Measurements from ENCODE around the gene KRTAP4-6. TPM values are rescaled to one million over a fixed set of nuclear protein-coding genes. Genes with fewer than 3 reads are reported as not detected.
"Not testable (repeated sequence)": the region's sequence is repeated elsewhere in the genome, so short reads cannot be mapped to it uniquely, and the experiment has no call there.

Gene KRTAP4-6
- total RNA-seq, 6 experiments from 2014 or later: not detected

DNA sequence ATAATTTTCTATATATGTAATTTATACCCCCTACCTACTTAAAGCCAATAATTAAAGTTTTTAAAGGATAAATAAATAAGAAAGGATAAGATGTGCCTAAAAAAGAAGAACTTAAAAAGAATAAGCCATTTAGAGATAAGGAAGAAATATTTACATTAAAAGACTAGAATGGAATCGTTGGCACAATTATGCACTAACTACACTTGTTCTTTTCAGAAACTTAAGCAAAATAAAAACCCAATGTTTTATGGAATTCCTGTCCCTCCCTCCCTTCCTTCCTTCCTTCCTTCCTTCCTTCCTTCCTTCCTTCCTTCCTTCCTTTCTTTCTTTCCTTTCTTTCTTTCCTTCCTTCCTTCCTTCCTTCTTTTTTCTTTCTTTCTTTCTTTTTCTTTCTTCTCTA lies 4.5 kb upstream of the KRTAP4-6 start:
- peaks cover 24% of the 10 kb centered on the region for H3K4me1 Mint-ChIP-seq (ENCODE audit: low read depth)
- H3K9me3 Mint-ChIP-seq: peaks cover 31% of the 10 kb centered on the region
- no peak overlapping the region for H3K27ac Mint-ChIP-seq
- no peak for DNase-seq
- TF ChIP-seq, protein P1, sequence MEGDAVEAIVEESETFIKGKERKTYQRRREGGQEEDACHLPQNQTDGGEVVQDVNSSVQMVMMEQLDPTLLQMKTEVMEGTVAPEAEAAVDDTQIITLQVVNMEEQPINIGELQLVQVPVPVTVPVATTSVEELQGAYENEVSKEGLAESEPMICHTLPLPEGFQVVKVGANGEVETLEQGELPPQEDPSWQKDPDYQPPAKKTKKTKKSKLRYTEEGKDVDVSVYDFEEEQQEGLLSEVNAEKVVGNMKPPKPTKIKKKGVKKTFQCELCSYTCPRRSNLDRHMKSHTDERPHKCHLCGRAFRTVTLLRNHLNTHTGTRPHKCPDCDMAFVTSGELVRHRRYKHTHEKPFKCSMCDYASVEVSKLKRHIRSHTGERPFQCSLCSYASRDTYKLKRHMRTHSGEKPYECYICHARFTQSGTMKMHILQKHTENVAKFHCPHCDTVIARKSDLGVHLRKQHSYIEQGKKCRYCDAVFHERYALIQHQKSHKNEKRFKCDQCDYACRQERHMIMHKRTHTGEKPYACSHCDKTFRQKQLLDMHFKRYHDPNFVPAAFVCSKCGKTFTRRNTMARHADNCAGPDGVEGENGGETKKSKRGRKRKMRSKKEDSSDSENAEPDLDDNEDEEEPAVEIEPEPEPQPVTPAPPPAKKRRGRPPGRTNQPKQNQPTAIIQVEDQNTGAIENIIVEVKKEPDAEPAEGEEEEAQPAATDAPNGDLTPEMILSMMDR (IDR thresholded peaks at IDR 0.05): no peak
- no peaks in the 10 kb centered on the region for H3K27me3 Mint-ChIP-seq (ENCODE audit: insufficient read depth)
- no peak overlapping the region for H3K4me3 Mint-ChIP-seq
- peaks cover 25% of the 10 kb centered on the region for H3K36me3 Mint-ChIP-seq (ENCODE audit: low read depth)

DNA sequence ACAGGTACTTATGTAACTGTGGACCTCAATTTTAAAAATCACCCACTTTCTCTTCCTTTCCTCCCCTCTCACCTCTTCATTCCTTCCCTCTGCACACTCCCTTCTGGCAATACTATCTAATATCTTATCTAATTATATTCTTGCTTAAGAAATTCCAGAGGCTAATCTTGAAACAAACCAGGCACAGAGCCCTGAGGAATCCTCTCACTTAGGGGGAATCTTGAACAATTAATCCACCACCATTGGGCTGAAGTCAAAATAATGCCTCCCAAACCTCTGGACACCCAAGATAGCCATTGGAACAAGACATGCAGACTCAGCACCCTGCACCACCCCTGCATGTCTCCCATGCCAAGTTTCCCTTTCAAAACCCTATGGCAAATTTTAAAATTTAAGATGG lies 1.0 kb upstream of the KRTAP4-6 start:
- H3K27ac Mint-ChIP-seq: peak overlapping the region; percentile 84

DNA sequence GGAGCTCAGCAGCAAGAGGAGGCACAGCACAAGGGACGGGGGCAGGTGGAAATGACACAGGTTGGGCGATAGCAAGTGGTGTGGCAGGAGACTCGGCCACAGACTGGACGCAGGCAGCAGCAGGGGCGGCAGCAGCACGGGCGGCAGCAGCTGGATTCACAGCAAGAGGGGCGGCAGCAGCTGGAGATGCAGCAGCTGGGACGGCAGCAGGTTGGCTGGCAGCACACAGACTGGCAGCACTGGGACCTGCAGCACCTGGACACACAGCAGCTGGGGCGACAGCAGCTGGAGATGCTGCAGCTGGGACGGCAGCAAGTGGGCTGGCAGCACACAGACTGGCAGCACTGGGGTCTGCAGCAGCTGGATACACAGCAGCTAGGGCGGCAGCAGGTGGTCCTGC lies 479 bp downstream of the KRTAP4-6 start:
- H3K27me3 Mint-ChIP-seq (ENCODE audit: insufficient read depth); H3K4me3 Mint-ChIP-seq; DNase-seq: not testable (repeated sequence)
- Mint-ChIP-seq H3K4me1 (ENCODE audit: low read depth) (peaks cover 24% of the 10 kb centered on the region), H3K27ac (peak overlapping the region; percentile 66), H3K9me3 (peaks cover 50% of the 10 kb centered on the region), H3K36me3 (ENCODE audit: low read depth) (peaks cover 52% of the 10 kb centered on the region)

More for the DNA sequence above, 1.0 kb upstream of the KRTAP4-6 start:
- Mint-ChIP-seq H3K36me3 (ENCODE audit: low read depth) (peaks cover 52% of the 10 kb centered on the region), H3K4me1 (ENCODE audit: low read depth) (peaks cover 23% of the 10 kb centered on the region), H3K9me3 (peaks cover 50% of the 10 kb centered on the region), H3K27me3 (ENCODE audit: insufficient read depth) (no peaks in the 10 kb centered on the region), H3K4me3 (no peak overlapping the region; the same call in 1 of the 2 replicates)
- no peak for DNase-seq
- TF ChIP-seq, protein P1 (IDR thresholded peaks at IDR 0.05): no peak

DNA sequence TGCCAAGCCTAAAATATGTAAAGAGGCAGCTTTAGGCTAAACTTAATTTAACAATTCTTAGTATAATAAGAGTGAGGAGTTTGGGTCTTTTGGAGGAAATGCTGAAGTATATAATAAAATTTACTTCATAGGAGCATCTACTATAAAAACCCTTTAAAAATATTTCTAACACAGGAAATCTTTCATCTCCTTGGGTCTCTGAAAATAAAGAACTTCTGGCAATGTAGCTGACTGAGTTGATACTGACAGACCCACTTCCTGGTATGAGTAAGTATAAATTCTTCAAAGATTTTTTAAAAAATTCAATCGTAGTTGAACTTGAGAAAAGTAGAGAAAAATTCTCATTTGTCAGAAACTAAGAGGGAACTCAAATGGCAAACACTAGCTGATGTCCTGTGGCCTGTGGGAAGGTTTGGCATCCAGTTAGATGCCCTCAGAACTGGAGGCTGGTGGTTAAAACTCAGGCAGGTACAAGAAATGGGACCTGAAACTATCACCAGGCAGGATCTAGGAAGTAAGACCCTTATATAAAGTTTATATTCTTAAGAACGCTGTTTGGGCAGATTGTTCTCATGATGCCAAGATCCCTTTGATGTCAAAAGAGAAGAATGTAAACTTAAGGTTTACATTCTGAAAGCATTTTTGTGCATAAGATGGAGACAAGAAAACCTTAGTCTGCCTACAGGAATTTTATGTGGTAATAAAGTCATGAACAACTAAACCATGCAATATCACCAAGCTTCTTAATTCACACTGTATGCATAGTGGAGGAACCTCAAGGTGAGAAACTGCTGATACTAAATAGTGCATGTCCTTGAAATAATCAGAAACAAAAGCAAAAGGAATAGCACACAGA lies 6.2 kb downstream of the KRTAP4-6 start:
- DNase-seq: no peak
- no peaks in the 10 kb centered on the region; the same call in 1 of the 2 replicates for H3K27me3 Mint-ChIP-seq (ENCODE audit: insufficient read depth)
- peaks cover 15% of the 10 kb centered on the region for H3K9me3 Mint-ChIP-seq
- H3K4me1 Mint-ChIP-seq (ENCODE audit: low read depth): peaks cover 49% of the 10 kb centered on the region
- peaks cover 36% of the 10 kb centered on the region for H3K36me3 Mint-ChIP-seq (ENCODE audit: low read depth)
- H3K27ac Mint-ChIP-seq: peak overlapping the region; percentile 91
- peak overlapping the region; percentile 51 for H3K4me3 Mint-ChIP-seq
- TF ChIP-seq, protein P1 (IDR thresholded peaks at IDR 0.05): no peak

DNA sequence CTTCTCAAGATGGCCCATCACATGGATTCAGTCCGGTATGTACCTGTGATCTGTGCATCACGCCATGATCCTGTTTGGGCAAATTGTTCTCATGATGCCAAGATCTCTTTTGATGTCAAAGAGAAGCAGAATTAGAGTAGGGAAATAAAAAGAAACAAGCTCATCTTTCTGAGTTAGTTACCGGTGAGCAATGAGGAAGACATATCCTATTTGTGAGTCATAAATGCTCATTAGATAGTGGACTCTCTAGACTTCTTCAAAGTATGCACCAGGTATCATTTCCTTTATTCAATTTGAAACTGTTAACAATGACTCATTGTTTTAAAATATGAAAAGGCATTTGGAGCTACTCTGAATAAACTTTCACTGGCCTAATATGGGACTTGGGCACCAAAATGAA lies 8.4 kb downstream of the KRTAP4-6 start:
- peaks cover 26% of the 10 kb centered on the region for H3K36me3 Mint-ChIP-seq (ENCODE audit: low read depth)
- peak overlapping the region; percentile 16; the same call in 1 of the 2 replicates for H3K4me3 Mint-ChIP-seq
- H3K27me3 Mint-ChIP-seq (ENCODE audit: insufficient read depth): no peaks in the 10 kb centered on the region; the same call in 1 of the 2 replicates
- peaks cover 10% of the 10 kb centered on the region for H3K9me3 Mint-ChIP-seq
- peaks cover 49% of the 10 kb centered on the region for H3K4me1 Mint-ChIP-seq (ENCODE audit: low read depth)
- peak overlapping the region; percentile 85 for H3K27ac Mint-ChIP-seq
- DNase-seq: peak; percentile 24
- TF ChIP-seq, protein P1 (IDR thresholded peaks at IDR 0.05): no peak

DNA sequence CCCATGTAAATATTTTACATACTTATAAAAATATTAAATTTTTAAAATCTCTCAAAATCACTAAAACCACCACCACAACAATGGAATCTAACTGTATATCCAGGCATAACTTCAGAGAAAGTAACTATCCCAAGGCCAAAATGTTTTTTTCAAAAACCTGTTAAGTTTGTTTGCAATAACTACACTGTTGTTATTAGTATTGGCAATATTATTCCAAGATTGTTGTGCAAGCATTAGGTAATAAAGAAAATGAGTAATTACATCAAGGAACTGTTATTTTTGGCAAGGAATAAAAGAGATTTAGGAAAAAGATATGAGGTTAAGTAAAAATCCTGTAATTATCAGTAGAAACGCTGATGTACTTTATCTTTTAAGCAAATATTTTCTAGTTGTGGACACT lies 13.0 kb downstream of the KRTAP4-6 start:
- Mint-ChIP-seq H3K27me3 (ENCODE audit: insufficient read depth) (no peaks in the 10 kb centered on the region; the same call in 1 of the 2 replicates), H3K4me3 (no peak overlapping the region), H3K36me3 (ENCODE audit: low read depth) (peaks cover 41% of the 10 kb centered on the region), H3K27ac (no peak overlapping the region), H3K4me1 (ENCODE audit: low read depth) (peaks cover 54% of the 10 kb centered on the region), H3K9me3 (peaks cover 11% of the 10 kb centered on the region)
- TF ChIP-seq, protein P1 (IDR thresholded peaks at IDR 0.05): no peak
- no peak for DNase-seq

Data from HFFc6 (cell line).